CD14-positive monocyte (primary cell): Measurements from ENCODE around the gene CANT1. TPM values are rescaled to one million over a fixed set of nuclear protein-coding genes. Genes with fewer than 3 reads are reported as not detected.
A peak's percentile ranks its signal among the peaks of the same experiment; 100 is the strongest.

Experiments used
- DNase-seq, 3 donors: peaks; one replicate each; pipeline ENCODE4 v3.0.0-alpha.2; 2011 to 2022
- H2AFZ ChIP-seq: 2 replicates; pipeline ENCODE4 v1.6.0; 2012; ENCODE audit warnings: mild to moderate bottlenecking, low read depth, low read length, inconsistent platforms; ENCODE audit not compliant: insufficient read depth, poor library complexity, severe bottlenecking
- H3K27ac ChIP-seq, 2 donors: 1 replicate in 1 of 2; 2 replicates in 1 of 2; pipeline ENCODE4 v1.5.1; 2012 to 2013; ENCODE audit warnings: low read length in 2 of 2, control low read depth in 1 of 2, inconsistent platforms in 1 of 2, low read depth in 1 of 2, mild to moderate bottlenecking in 1 of 2
- H3K27me3 ChIP-seq, 2 donors: one replicate each; pipeline versions ENCODE4 v1.6.0 to v1.6.1; 2011 to 2013; ENCODE audit warnings: low read length in 2 of 2; ENCODE audit not compliant: control insufficient read depth in 2 of 2, insufficient read depth in 2 of 2
- H3K36me3 ChIP-seq, 2 donors: replicated peaks in 1 of 2; 1 replicate in 1 of 2; 2 replicates in 1 of 2; pipeline versions ENCODE4 v1.5.1 to v1.6.1; 2012 to 2013; ENCODE audit warnings: low read length in 2 of 2, control low read depth in 1 of 2, inconsistent platforms in 1 of 2, mild to moderate bottlenecking in 1 of 2; ENCODE audit not compliant: insufficient read depth in 2 of 2, control insufficient read depth in 1 of 2
- H3K4me1 ChIP-seq, 2 donors: 1 replicate in 1 of 2; 2 replicates in 1 of 2; pipeline versions ENCODE4 v1.5.1 to v1.6.1; 2012 to 2013; ENCODE audit warnings: low read length in 2 of 2, control low read depth in 1 of 2, inconsistent platforms in 1 of 2, mild to moderate bottlenecking in 1 of 2, moderate library complexity in 1 of 2; ENCODE audit not compliant: insufficient read depth in 2 of 2, control insufficient read depth in 1 of 2
- H3K4me2 ChIP-seq: replicated peaks from 2 replicates; pipeline ENCODE3; 2012; ENCODE audit warnings: low read length, moderate library complexity, mild to moderate bottlenecking; ENCODE audit not compliant: poor library complexity, severe bottlenecking; ENCODE audit errors: extremely low read depth
- H3K4me3 ChIP-seq, 3 experiments: fragments of 200-600 bp in 1 of 3; sonication (generic) in 1 of 3; replicated peaks in 1 of 3; 1 replicate in 2 of 3; 2 replicates in 1 of 3; pipeline ENCODE4 v1.5.1; 2011 to 2013; ENCODE audit warnings: low read length in 3 of 3, mild to moderate bottlenecking in 3 of 3, control low read depth in 2 of 3, low read depth in 2 of 3, inconsistent platforms in 1 of 3, moderate library complexity in 1 of 3
- H3K79me2 ChIP-seq: 2 replicates; pipeline ENCODE4 v1.6.0; 2012; ENCODE audit warnings: mild to moderate bottlenecking, control low read depth, inconsistent platforms, low read length, moderate library complexity; ENCODE audit not compliant: insufficient read depth
- H3K9ac ChIP-seq: 2 replicates; pipeline ENCODE4 v1.6.0; 2017; ENCODE audit warnings: low read length, mild to moderate bottlenecking; ENCODE audit not compliant: insufficient read depth, poor library complexity, severe bottlenecking
- H3K9me3 ChIP-seq, 2 donors: replicated peaks in 1 of 2; 1 replicate in 1 of 2; 2 replicates in 1 of 2; pipeline versions ENCODE4 v1.5.1 to v1.6.1; 2012 to 2013; ENCODE audit warnings: low read length in 2 of 2, control low read depth in 1 of 2; ENCODE audit not compliant: control insufficient read depth in 1 of 2, insufficient read depth in 1 of 2
- H4K20me1 ChIP-seq: 2 replicates; pipeline ENCODE4 v1.6.0; 2012; ENCODE audit warnings: mild to moderate bottlenecking, low read length, control low read depth, moderate library complexity; ENCODE audit not compliant: insufficient read depth
- H3K27ac Mint-ChIP-seq, 7 donors: one replicate each; pipeline ENCODE4 v1.8.0; 2020; ENCODE audit warnings: mild to moderate bottlenecking in 7 of 7, mixed read lengths in 7 of 7, moderate library complexity in 6 of 7, inconsistent platforms in 2 of 7
- H3K27me3 Mint-ChIP-seq, 3 donors: one replicate each; pipeline ENCODE4 v1.8.0; 2021 to 2022; ENCODE audit warnings: low read depth in 3 of 3, mild to moderate bottlenecking in 3 of 3, mixed read lengths in 3 of 3, moderate library complexity in 3 of 3, inconsistent platforms in 1 of 3
- H3K36me3 Mint-ChIP-seq, 2 donors: one replicate each; pipeline ENCODE4 v1.8.0; 2020; ENCODE audit warnings: mixed read lengths in 2 of 2, inconsistent platforms in 1 of 2, mild to moderate bottlenecking in 1 of 2
- H3K4me1 Mint-ChIP-seq: one replicate; pipeline ENCODE4 v1.8.0; 2020; ENCODE audit warnings: mild to moderate bottlenecking, mixed read lengths
- H3K4me3 Mint-ChIP-seq, 2 donors: one replicate each; pipeline ENCODE4 v1.8.0; 2020; ENCODE audit warnings: mild to moderate bottlenecking in 2 of 2, mixed read lengths in 2 of 2, moderate library complexity in 1 of 2
- H3K9me3 Mint-ChIP-seq, 7 donors: one replicate each; pipeline ENCODE4 v1.8.0; 2020 to 2022; ENCODE audit warnings: mixed read lengths in 7 of 7, mild to moderate bottlenecking in 6 of 7, moderate library complexity in 6 of 7, inconsistent platforms in 2 of 7
- WGBS: methylation state at CpG from one replicate; pipeline ENCODE4 v1.1.5; 2013; ENCODE audit warnings: missing lambda C conversion rate; ENCODE audit not compliant: insufficient coverage; 5-methylcytosine and 5-hydroxymethylcytosine counted together
- intact Hi-C, 2 donors: fragments of 100-400 bp; cut with micrococcal nuclease; formaldehyde crosslinking; loops; one replicate each; pipeline versions ENCODE4 v1.15.0 to v1.15.1; 2023
- polyA plus RNA-seq, 3 donors: library from polyadenylated mRNA; depleted of rRNA in 1 of 3; unstranded in 2 of 3; stranded (reverse) in 1 of 3; fragments of 300-500 nt in 2 of 3; fragments of >200 nt in 1 of 3; fragmentation: Illumina TruSeq in 2 of 3; gene quantifications; 1 replicate in 2 of 3; 2 replicates in 1 of 3; pipeline ENCODE4 v1.2.3, GENCODE V29; 2012 to 2021
- TF ChIP-seq, protein P1 (sequence below): fragments of 200-600 bp; IDR thresholded peaks from one replicate; pipeline ENCODE4 v1.8.0; 2022; ENCODE audit warnings: antibody characterized with exemption, mild to moderate bottlenecking

CANT1 gene
- polyA plus RNA-seq, 3 donors: 10.6 to 16.6 (median 14.3) TPM

DNA sequence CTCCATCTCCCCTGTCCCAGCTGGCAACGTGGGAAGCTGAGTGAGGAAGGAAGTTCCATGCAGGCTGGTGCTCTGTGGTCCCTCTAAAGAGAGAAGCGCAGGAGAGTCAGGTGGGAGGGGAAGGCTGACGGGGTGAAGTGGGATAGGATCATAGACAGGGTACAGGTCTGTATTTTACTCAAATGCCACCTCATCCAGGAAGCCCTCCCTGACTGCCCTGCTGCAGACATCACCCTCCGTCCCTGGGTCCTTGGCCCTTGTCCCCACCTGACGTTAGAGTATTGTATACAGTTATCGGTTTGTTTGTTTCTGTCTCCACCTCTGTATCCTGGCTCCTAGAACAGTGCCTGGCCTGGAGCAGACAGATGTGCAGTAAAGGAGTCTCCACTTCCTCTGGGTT lies 11.7 kb downstream of the CANT1 start:
- no peak overlapping the region for H3K27ac ChIP-seq
- H3K4me2 ChIP-seq: no peak overlapping the region
- H3K36me3 ChIP-seq: peaks cover 67 to 100% of the 10 kb centered on the region in 2 donors
- no peak overlapping the region for H2AFZ ChIP-seq
- DNase-seq: no peak
- H3K4me3 ChIP-seq: no peak overlapping the region
- intact Hi-C loops: no loop called here
- H3K4me1 ChIP-seq: no peaks in the 10 kb centered on the region
- no peaks in the 10 kb centered on the region for H3K27me3 ChIP-seq
- H3K9me3 Mint-ChIP-seq: peaks cover 0 to 2% (median 0%) of the 10 kb centered on the region in 7 donors
- peaks cover 1% of the 10 kb centered on the region for H3K4me1 Mint-ChIP-seq
- no peaks in the 10 kb centered on the region for H3K9me3 ChIP-seq
- TF ChIP-seq, protein P1, sequence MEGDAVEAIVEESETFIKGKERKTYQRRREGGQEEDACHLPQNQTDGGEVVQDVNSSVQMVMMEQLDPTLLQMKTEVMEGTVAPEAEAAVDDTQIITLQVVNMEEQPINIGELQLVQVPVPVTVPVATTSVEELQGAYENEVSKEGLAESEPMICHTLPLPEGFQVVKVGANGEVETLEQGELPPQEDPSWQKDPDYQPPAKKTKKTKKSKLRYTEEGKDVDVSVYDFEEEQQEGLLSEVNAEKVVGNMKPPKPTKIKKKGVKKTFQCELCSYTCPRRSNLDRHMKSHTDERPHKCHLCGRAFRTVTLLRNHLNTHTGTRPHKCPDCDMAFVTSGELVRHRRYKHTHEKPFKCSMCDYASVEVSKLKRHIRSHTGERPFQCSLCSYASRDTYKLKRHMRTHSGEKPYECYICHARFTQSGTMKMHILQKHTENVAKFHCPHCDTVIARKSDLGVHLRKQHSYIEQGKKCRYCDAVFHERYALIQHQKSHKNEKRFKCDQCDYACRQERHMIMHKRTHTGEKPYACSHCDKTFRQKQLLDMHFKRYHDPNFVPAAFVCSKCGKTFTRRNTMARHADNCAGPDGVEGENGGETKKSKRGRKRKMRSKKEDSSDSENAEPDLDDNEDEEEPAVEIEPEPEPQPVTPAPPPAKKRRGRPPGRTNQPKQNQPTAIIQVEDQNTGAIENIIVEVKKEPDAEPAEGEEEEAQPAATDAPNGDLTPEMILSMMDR: no peak
- no peak overlapping the region for H3K4me3 Mint-ChIP-seq
- H3K79me2 ChIP-seq: peaks cover 62% of the 10 kb centered on the region
- H3K9ac ChIP-seq: no peak overlapping the region
- peaks cover 0 to 2% (median 1%) of the 10 kb centered on the region in 3 donors for H3K27me3 Mint-ChIP-seq
- peaks cover 98% of the 10 kb centered on the region for H4K20me1 ChIP-seq
- H3K36me3 Mint-ChIP-seq: peaks cover 60 to 98% of the 10 kb centered on the region in 2 donors
- WGBS: 100% methylated on average over 2 of the region's 6 CpGs
- peak overlapping the region in 4 of 7 donors; percentile 2 to 61 (median 24) for H3K27ac Mint-ChIP-seq

- H3K4me3 Mint-ChIP-seq: no peak overlapping the region
Observed at GRCh38 chr17:78997231-78997741, 12.3 kb downstream of the CANT1 start.

More at GRCh38 chr17:78997231-78997741, 12.3 kb downstream of the CANT1 start:
- H3K27ac ChIP-seq: no peak overlapping the region
- H2AFZ ChIP-seq: no peak overlapping the region
- Mint-ChIP-seq H3K27me3 (peaks cover 0 to 2% (median 1%) of the 10 kb centered on the region in 3 donors), H3K4me1 (peaks cover 1% of the 10 kb centered on the region), H3K27ac (no peak overlapping the region), H3K36me3 (peaks cover 56 to 98% of the 10 kb centered on the region in 2 donors), H3K9me3 (peaks cover 0 to 2% (median 0%) of the 10 kb centered on the region in 7 donors)
- H3K27me3 ChIP-seq: no peaks in the 10 kb centered on the region
- WGBS: 95% methylated on average over 17 of the region's 27 CpGs
- H3K4me2 ChIP-seq: no peak overlapping the region
- TF ChIP-seq, protein P1: no peak
- peaks cover 71 to 100% of the 10 kb centered on the region in 2 donors for H3K36me3 ChIP-seq
- H4K20me1 ChIP-seq: peaks cover 98% of the 10 kb centered on the region
- H3K9me3 ChIP-seq: no peaks in the 10 kb centered on the region
- DNase-seq: no peak
- intact Hi-C loops: no loop called here
- H3K4me1 ChIP-seq: no peaks in the 10 kb centered on the region
- H3K79me2 ChIP-seq: peaks cover 62% of the 10 kb centered on the region
- no peak overlapping the region for H3K9ac ChIP-seq
- H3K4me3 ChIP-seq: no peak overlapping the region
